Cardiac muscle cell (in vitro differentiated cells and primary cell): ENCODE results near the gene RAB7A. TPM values are rescaled to one million over a fixed set of nuclear protein-coding genes. Genes with fewer than 3 reads are reported as not detected.
"Not testable (repeated sequence)": the region's sequence is repeated elsewhere in the genome, so short reads cannot be mapped to it uniquely, and the experiment has no call there.

Source experiments
- DNase-seq, 2 donors: peaks; one replicate each; pipeline versions ENCODE4 v3.0.0 to v3.0.0-alpha.2; 2010 to 2017; ENCODE audit warnings: low read depth in 1 of 2, low spot score in 1 of 2
- H3K27ac ChIP-seq: fragments of 200-600 bp; sonication (generic); 2 replicates; pipeline ENCODE4 v1.5.1; 2016
- H3K27me3 ChIP-seq: fragments of 200-600 bp; sonication (generic); 2 replicates; pipeline ENCODE4 v1.6.0; 2016; ENCODE audit warnings: control low read depth
- H3K36me3 ChIP-seq: fragments of 200-600 bp; sonication (generic); 2 replicates; pipeline ENCODE4 v1.5.1; 2016; ENCODE audit warnings: control low read depth
- H3K4me1 ChIP-seq: fragments of 200-600 bp; sonication (generic); 2 replicates; pipeline ENCODE4 v1.8.1; 2017; ENCODE audit warnings: low read depth, mild to moderate bottlenecking, mixed run types
- H3K4me3 ChIP-seq: fragments of 200-600 bp; sonication (generic); 2 replicates; pipeline ENCODE4 v1.5.1; 2016; ENCODE audit warnings: mild to moderate bottlenecking
- H3K9me3 ChIP-seq: fragments of 200-600 bp; sonication (generic); 2 replicates; pipeline ENCODE4 v1.5.1; 2017; ENCODE audit warnings: low read depth, mild to moderate bottlenecking, control low read depth
- CTCF ChIP-seq: IDR thresholded peaks from 2 replicates; pipeline ENCODE4 v1.5.1; 2012; ENCODE audit warnings: low read depth, mild to moderate bottlenecking, low read length
- polyA plus RNA-seq: library from polyadenylated mRNA; unstranded; fragments of >200 nt; fragmentation: Nextera tagmentation; extraction: Ambion mirVana; gene quantifications from 2 replicates; pipeline ENCODE4 v1.2.1, GENCODE V29; 2016
- total RNA-seq: library from RNA; depleted of rRNA; stranded (reverse); fragments of >200 nt; gene quantifications from 2 replicates; pipeline ENCODE4 v1.2.3, GENCODE V29; 2016

Gene RAB7A
- total and polyA plus RNA-seq, 2 experiments from 2014 or later = 62.3 to 189 TPM

- Histone ChIP-seq H3K36me3 (no peaks in the 10 kb centered on the region), H3K9me3 (no peaks in the 10 kb centered on the region), H3K27me3 (no peaks in the 10 kb centered on the region), H3K27ac (no peak overlapping the region), H3K4me1 (no peaks in the 10 kb centered on the region), H3K4me3 (no peak overlapping the region)
- no peak for DNase-seq
- no peak for TF ChIP-seq CTCF
Measured at GRCh38 chr3:128746881-128747280, 20.9 kb downstream of the RAB7A start.

DNA sequence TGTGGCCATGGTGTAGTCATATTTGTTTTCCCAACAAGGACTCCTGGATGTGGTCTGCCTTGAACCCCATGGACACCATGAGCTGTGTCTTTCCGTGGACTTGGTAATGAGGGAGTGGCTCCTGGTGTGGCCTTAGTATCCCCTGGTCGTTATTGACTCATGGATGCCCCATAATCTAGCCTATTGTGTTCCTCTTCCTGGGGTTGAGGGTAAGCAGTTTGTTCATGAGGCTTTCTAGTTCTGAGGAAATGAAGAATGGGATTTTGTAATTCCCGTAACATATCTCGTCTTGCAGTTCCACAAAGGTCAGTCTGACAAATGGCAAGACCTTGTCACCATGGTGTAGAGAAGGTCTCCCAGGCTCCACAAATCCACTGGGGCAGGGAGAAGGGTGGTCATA, 22.6 kb downstream of the RAB7A start:
- Histone ChIP-seq H3K9me3 (no peaks in the 10 kb centered on the region), H3K36me3 (no peaks in the 10 kb centered on the region), H3K27ac (no peak overlapping the region), H3K4me1 (no peaks in the 10 kb centered on the region), H3K4me3 (no peak overlapping the region), H3K27me3 (no peaks in the 10 kb centered on the region)
- DNase-seq = no peak
- no peak for TF ChIP-seq CTCF

- Histone ChIP-seq H3K4me1 (no peaks in the 10 kb centered on the region), H3K4me3 (no peak overlapping the region), H3K36me3 (no peaks in the 10 kb centered on the region), H3K9me3 (no peaks in the 10 kb centered on the region), H3K27me3 (no peaks in the 10 kb centered on the region), H3K27ac (no peak overlapping the region)
- TF ChIP-seq CTCF = no peak
- DNase-seq = no peak
Measured at GRCh38 chr3:128749035-128749434, 23.1 kb downstream of the RAB7A start.

DNA sequence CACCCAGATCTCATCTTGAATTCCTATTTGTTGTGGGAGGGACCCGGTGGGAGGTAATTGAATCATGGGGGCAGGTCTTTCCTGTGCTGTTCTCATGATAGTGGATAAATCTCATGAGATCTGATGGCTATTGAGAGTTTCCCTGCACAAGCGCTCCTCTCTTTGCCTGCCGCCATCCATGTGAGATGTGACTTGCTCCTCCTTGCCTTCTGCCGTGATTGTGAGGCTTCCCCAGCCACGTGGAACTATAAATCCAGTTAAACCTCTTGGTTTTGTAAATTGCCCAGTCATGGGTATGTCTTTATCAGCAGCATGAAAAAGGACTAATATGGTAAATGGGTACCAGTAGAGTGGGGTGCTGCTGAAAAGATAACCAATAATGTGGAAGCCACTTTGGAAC, 23.6 kb downstream of the RAB7A start:
- H3K27ac ChIP-seq, H3K9me3 ChIP-seq, H3K27me3 ChIP-seq, H3K36me3 ChIP-seq, H3K4me1 ChIP-seq, H3K4me3 ChIP-seq, DNase-seq: not testable (repeated sequence)

DNA sequence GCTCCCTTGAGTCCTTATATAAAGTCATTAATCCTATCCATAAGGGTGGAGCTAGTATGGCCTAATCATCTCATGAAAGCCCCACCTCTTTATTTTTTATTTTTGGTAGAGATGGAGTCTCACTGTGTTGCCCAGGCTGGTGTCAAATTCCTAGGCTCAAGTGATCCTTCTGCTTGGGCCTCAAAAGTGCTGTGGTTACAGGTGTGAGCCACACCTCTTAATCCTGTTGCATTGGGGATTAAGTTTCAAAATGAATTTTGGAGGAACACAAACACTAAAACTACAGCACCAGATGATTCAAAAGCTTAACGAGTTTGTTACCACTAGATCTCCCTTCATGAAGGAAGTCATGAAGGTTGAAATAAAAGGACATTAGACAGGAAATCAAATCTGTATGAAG, 27.7 kb downstream of the RAB7A start:
- H3K27me3 ChIP-seq = no peaks in the 10 kb centered on the region
- no peaks in the 10 kb centered on the region for H3K36me3 ChIP-seq
- no peaks in the 10 kb centered on the region for H3K4me1 ChIP-seq
- H3K27ac ChIP-seq = no peak overlapping the region
- no peak for TF ChIP-seq CTCF
- no peak for DNase-seq
- no peak overlapping the region for H3K4me3 ChIP-seq
- H3K9me3 ChIP-seq = no peaks in the 10 kb centered on the region

- H3K4me3 ChIP-seq = no peak overlapping the region
- H3K4me1 ChIP-seq = peaks cover 13% of the 10 kb centered on the region
- no peaks in the 10 kb centered on the region for H3K36me3 ChIP-seq
- no peaks in the 10 kb centered on the region for H3K9me3 ChIP-seq
- H3K27me3 ChIP-seq = no peaks in the 10 kb centered on the region
- peak overlapping the region; percentile 50 for H3K27ac ChIP-seq
- TF ChIP-seq CTCF = no peak
- DNase-seq = no peak
Measured at GRCh38 chr3:128760042-128760441, 34.1 kb downstream of the RAB7A start.
